Occipital lobe (tissue), 2 donors: ENCODE measurements around the gene PABPN1L. TPM values are rescaled to one million over a fixed set of nuclear protein-coding genes. Genes with fewer than 3 reads are reported as not detected.

Experiments used
- DNase-seq: peaks from one replicate; lab custom pipeline; 2025; lab: John Stamatoyannopoulos, UW
- total RNA-seq: library from RNA; depleted of rRNA; stranded (reverse); fragments of >200 nt; gene quantifications from one replicate; pipeline ENCODE4 v1.2.3, GENCODE V29; 2014

PABPN1L gene, protein sequence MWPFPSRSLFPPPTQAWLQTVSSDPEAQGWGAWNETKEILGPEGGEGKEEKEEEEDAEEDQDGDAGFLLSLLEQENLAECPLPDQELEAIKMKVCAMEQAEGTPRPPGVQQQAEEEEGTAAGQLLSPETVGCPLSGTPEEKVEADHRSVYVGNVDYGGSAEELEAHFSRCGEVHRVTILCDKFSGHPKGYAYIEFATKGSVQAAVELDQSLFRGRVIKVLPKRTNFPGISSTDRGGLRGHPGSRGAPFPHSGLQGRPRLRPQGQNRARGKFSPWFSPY
- not detected for total RNA-seq

DNA sequence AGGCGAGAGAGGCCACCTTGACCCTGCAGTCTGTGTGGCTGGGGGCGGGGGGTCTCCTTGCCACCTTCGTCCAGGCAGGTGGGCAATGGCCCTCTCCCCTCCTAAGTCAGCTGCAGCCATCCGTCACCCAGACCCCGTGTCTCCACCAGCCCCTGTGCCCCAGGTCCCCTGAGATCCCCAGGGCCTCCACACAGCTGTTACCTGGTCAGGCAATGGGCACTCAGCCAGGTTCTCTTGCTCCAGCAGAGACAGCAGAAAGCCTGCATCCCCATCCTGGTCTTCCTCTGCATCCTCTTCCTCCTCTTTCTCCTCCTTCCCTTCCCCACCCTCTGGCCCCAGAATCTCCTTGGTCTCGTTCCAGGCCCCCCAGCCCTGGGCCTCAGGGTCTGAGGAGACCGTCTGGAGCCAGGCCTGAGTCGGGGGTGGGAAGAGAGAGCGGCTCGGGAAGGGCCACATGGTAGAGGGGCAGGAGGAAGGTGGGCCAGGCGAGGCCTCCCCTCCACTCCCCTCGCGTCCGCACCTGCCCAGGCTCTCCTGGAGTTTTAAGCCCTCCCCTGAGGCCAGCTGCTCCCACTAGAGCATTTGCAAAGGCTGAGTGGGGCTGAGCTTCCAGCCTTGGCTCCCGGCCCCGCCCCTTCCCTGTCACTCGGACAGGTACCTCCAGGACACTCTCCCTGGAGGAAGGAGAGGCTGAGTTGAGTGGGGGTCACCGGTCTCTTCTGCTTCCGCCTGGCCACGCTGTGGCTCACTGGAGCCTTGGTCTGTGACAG, at the start of gene PABPN1L:
Gene PABPN1L, minus strand, starts transcription at position 510 of the 770 bp plus-strand sequence. Its CDS starts 54 bp downstream, at position 456.
- no peak for DNase-seq

DNA sequence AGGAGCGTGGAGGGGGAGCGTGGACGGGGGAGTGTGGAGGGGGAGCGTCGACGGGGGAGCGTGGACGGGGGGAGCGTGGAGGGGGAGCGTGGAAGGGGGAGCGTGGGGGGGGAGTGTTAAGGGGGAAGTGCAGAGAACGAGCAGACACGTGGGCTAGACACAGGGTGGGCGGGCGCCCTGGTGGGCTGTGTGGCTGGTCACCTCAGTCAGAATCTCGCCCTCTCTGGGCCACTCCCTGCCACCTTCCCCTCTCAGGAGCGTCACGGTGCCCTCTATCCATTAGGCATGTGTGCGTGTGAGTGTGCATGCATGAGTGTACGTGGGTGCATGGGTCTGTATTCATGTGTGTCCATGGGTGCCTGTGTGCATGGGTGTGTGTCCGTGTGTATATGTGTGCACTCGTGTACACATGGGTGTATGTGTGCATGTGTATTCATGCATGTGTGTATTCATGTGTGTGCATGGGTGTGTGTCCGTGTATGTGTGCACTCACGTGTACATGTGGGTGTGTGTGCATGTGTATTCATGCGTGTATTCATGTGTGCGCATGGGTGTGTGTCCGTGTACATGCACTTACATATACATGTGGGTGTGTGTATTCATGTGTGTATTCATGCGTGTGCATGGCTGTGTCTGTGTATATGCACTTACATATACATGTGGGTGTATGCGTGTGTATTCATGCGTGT, 49.3 kb upstream of the PABPN1L start:
- no peak for DNase-seq

DNA sequence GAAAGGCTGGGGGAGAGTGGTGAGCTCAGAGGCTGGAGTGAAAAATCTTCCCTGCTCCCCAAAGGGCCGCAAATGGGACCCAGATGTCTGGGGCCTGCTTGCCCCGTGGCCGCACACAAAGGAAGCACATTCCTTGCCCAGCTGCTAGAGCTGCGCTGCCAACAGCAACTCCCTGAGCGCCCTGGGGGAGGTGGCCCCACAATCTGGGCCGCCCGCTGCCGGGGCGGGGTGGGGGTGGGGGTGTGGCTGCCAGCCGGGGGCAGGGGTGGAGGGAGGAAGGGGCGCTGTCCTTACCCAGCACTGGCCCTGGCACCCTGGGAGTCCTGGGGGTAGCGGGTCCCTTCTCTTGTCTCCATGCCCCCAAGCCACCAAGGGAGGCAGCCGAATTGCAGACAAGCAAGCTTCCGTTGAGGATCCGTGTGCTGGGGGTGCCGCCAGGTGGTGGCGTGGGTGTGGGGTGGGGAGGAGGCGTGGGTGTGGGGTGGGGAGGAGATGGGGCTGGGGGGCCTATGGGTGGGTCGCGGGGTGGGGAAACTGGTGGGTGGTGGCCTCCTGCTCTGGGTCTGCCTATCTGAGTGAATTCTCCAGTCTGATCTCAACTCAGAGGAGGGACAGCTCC, 48.4 kb upstream of the PABPN1L start:
- no peak for DNase-seq

DNA sequence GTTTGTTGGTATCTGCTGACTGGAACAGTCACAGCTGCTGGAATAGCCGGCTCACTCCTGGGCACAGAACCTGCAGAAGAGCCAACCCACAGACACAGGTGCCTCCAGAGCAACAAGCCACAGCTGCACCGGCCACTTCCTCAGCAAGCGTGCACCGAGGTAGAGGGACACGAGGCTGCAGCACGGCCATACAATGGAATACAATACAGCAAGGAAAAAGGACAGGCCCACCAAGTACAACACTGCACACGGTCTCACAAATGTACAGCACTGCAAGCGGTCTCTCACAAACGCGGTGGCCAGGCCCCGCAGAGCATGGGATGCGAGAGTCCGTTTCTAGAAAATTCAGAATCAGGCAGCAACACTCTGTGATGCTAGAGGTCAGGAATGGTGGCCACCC, 47.4 kb upstream of the PABPN1L start:
- DNase-seq = no peak

DNA sequence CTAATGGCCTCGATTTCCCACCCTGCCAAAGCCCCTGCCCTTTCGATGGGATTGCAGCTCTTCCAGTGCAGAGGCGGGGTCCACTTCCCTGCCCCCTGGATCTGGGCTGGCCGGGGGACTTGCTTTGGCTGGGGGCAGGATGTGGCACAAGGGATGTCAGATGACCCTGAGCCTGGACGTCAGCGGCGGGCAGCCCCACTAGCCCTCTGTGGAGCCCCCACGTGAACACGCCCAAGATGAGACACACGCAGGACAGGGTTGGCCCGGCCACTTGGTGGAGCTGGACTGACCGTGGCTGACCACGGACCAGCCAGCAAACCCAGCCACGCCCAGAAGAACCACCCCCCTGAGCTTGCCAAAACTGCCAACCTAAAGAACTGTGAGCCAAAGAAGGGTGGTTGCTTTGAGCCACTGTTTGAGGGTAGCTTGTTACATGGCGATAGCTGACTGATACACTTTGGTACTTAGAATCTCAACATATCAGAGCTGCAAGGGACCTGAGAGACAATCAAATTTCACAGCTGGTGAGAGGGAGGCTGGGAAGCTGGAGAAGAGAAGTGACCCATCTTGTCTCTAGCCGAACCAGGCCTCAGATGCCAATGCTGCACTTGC, 46.6 kb upstream of the PABPN1L start:
- DNase-seq = no peak

DNA sequence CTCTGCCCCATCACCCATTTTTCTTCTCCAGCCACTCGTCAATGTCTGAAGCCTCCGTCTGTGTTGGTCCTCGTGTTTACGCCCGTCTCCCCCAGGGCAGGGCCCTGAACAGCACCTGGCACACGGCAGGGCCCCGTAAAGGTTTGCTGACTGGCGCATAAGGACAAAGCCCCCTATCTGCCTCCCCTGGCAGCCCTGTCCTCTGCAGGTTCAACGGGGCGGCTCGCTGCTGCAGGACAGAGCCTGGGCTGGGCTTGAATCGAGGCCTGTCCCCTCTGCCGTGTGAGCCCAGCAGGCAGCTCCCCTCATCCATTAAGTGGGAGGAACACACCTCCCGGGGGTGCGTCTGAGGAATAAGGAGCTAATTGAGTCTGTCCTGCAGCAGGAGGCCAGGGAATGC, 46.1 kb upstream of the PABPN1L start:
- no peak for DNase-seq

DNA sequence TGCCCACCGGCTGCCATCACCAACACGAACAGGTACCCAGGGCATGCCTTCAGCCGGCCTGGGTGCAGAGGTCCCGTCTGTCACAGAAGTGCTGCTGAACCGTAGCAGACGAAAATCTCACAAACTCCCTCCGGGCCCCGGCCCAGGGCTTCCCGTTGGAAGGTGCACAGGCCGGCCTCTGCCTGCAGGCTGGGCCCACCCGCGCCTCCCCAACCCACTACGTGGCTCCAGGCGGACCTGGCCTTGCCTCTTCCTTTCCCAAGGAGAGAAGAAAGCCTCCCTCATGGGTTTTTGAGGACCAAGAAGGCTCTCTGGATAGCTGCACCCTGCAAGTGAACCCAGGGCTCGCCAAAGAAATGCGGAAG, 45.5 kb upstream of the PABPN1L start:
- no peak for DNase-seq

DNA sequence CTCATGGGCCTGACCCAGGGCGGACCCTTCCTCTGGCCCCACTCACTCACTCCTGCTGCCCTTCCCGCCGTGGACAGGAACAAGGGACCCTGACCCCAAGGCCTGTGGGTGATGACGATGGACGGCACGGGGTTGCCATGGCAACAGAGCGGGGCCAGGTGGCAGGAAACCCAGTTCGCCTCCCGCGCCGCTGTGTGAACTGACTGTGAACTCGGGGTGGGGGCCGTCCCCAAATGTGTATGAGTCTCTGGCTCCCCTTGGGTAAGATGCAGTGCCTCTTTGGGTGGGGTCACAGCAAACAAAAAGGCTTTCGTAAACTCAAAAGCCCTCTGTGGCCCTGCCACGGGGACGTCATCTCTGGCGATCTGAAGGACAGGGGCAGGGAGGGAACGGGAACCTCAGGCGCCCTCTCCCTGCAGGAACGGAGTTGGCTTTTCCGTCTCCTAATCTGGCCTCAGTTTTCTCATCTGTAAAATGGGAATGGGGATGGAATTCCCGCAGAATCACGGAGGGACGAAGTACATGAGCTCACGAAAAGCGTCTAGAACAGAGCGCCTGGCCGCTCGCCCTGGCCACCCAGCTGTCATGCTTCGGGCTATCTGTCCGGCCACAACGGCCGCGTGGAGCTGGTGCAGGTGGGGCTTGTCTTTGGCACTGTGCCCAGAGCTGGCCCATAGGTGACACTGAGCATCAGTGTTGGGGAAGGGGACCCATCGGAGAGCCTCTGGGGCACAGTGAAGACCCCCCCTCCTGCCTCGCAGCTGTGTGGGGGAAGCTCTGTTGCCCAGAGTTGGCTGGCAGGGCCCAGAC, 44.9 kb upstream of the PABPN1L start:
- no peak for DNase-seq

DNA sequence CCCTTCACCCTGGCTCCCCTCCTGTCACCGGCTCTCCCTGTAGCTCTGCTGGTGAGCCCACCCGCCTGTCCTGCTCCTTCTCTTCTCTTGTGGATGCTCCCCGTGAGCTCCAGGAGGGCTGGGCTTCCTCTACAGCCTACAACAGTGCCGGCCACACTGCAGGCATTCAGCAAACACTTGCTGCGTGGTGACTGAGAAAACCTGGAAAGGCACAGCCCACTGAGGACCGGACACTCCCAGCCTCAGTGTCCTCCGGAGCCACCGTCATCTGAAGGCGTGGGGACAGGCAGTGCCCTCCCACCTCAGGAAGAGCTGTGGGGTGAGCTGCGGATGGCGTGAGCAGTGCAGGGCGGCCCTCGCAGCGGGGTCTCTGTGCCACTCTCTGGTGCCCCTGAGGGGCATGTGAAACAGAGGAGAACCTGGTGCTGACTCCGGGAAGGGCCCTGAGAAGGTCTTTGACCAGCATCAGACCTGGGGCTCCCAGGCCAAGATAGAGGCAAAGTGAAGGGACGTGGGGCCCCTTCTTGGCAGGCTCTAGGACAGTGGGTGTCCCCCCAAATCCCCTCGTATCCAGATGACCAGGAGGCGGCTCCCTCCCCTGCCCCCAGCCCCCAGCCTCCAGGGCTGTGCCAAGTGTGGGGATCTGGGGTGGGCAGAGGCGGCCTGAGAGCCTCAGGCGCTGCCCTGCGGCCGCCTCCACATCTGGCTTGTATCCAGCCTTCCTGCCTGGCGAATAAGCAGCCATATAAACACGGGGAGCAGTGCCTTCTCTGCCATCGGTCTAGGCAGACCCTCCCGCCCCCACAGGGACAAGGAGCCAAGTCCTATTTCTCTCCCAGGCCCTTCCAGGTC, 44.0 kb upstream of the PABPN1L start:
- no peak for DNase-seq

DNA sequence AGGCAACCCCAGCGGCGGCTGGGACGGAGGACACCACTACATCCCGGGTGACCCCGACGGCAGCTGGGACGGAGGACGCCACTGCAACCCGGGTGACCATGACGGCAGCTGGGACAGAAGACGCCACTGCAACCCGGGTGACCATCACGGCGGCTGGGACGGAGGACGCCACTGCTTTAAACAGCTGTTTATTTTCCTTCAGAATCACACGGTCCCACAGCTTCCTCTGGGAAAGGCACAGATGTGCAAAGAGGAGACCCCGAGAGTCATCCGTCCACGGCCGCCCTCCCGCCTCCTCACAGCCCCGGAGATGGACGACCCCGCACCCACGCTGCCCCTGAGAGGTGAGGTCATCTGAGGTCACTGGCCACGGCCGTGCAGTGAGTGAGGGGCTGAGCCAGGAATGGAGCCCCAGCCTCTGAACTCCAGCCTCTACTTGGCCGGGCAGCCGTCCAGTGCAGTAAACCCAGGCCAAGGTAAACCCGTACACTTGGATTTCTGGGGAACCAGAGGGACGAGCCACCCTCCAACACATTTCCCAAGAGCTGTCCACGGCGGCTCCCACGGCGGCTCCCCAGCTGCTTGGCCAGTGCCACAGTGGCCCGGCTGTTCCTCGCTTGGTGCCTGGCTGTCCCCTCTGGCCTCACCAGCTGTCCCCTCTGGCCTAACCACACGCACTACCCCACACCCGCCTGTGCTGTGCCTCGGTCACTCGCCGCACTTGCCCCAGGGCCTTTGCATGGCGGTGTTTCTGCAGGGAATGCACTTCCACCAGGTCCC, 43.2 kb upstream of the PABPN1L start:
- no peak for DNase-seq

DNA sequence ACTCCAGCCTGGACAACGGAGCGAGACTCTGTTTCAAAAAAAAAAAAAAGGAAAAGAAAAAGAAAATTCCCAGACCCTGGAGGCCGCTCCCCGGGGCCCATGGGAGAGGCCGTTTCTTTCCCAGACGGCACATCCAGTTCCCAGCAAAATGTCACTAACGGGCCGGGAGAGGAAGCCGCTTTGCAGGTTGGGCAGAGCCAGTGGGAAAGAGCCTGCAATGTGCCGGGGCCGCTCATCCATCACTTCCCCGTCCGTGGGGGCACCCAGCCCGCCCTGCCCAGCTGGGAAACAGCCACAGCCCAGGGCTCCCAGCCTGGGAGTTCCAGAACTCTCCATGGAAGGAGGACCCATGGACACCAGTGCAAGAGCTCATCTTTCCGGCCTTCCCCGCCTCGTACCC, 41.8 kb upstream of the PABPN1L start:
- no peak for DNase-seq

DNA sequence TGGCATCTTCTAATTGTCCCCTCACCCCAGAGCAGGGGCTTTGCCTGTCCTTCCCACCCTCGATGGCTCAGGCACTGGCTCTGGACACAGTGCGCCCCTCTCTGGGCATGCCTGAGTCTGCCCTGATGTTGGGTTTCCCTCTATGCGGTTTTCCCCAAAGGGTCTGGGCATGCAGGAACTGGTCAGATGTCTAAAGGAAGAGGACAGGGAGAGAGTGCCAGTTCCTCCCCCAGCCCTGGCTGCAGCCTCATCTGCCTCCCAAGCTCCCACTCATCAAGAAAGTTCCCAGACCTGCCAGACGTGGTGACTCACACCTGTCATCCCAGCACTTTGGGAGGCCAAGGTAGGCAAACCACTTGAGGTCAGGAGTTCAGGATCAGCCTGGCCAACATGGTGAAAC, 41.3 kb upstream of the PABPN1L start:
- no peak for DNase-seq

DNA sequence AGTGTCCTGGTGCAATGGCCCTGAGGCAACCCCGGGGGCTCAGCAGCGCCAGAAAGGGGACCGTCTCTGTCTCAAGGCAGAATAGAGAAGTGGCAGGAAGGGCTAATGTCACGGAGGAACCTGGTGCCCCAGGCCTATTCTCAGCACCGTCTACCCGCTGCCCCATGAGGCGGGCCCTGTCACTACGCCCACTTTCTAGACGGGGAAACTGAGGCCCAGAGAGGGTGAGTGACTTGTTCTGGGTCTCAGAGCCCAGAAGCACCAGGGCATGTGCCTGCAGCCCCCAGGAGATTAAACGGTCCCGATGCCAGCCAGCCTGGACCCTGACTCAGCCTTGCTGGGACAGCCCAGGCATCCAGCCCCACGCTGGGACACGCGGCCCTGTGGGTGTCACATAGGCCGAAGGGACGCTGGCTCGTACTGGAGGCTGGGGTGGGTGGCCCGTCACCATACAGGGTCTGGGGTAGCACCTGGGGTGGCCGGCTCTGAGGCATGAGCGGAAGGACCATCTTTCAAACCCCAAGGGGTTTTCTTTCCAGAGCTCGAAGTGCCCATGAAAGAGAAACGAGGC, 40.2 kb upstream of the PABPN1L start:
- DNase-seq = no peak

DNA sequence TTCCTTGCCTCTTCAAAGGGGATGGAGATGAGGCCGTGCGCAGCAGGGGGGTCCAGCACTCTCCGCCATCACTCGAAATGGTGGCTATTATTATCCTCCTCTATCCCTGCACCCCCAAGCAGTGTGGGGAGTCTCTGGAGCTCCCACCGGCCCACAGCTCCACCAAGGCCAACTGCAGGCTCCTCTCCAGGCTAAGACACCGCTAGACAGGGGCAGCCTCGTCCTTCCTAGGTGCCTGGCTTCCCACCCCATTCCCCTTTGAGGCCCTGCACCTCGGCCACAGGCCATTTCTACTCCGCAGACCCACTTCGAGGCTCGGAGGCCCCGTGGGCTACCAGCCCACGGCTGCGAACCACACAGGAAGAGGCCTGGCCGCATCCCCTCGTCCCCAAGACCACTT, 39.6 kb upstream of the PABPN1L start:
- DNase-seq = no peak

DNA sequence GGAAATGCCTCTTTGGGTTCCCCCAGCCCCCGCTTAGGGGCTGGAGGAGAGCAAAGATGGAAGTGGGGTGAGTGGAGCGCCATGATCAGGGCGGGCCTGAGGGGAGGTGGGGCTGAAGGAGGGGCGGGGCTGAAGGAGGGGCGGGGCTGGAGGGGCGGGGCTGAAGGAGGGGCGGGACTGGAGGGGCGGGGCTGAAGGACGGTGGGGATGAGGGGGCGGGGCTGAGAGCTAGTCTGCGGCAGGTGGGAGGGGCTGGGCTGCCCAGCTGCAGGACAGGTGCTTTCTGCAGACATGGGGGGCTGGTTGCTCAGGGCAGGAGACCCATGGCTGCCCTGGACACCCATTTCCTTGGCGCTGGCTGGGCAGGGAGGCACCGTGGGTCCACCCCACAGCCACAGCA, 39.1 kb upstream of the PABPN1L start:
- DNase-seq = no peak

DNA sequence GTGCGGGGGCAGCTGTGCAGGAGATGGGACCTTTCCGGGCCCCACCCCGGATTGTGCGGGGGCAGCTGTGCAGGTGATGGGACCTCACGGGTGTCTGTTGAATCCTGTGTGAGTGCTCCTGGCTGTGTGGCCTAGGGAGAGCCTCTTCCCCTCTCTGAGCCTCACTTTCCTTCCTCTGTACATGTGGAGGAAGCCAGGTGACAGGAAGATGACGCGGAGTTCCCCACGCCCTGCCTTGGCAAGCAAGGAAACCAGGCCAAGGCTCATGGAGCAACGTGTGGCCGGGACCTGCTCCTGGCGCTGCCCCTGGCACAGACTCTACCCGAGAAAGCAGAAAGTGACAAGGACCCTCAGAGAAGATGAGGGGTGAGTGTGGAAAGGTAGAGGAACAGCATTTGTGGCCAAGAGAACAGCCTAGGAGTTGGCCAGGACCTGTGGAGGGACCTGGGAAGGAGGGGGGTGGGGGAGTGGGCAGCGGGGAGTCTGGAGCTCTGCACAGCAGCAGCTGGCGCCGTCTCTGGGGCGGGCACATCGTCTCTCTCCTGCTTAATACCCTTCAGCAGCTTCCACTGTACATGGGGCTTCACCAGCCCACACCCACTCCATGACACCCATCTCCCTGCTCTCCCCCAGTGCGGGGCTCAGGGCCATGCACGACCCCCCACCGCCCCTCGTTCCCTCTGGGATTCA, 38.4 kb upstream of the PABPN1L start:
- no peak for DNase-seq

DNA sequence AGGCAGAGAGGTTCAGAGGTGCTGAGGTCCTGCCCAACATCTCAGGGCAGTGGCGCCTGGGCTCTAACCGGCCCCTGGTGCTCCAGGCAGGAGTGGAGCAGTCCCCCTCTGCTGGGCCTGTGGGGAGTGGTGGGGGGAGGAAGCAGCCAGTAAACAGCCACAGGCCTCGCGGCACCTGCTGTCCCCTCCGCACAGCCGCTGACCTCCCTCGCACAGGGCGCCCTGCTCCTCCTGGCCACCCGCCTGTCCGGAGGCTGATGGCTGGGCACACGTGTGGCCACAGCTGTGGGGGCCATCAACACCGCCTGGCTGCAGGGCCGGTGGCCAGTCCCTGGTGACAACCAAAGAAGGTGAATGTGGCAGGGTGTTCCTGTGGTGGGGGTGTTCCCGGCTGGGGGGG, 36.8 kb upstream of the PABPN1L start:
- no peak for DNase-seq

DNA sequence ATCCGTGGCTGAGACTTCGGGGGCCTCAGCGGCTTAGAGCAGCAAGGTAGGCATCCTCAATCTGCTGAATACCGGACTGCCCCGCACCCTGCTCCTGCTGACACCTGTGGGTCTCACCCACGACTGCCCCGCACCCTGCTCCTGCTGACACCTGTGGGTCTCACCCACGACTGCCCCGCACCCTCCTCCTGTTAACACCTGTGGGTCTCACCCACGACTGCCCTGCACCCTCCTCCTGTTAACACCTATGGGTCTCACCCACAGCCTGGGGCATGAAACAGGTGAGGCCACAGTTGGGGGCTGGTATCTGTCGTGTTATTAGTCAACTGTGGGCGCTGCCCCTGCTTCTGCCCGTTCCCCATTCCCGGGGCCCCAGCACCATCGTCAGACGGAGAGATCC, 36.3 kb upstream of the PABPN1L start:
- no peak for DNase-seq
